Stimulated activated naive CD4-positive, alpha-beta T cell (primary cell): ENCODE measurements around the gene NFE2L1.
"Not testable (repeated sequence)": the region's sequence is repeated elsewhere in the genome, so short reads cannot be mapped to it uniquely, and the experiment has no call there.

Experiments used
- DNase-seq, 6 experiments: peaks; one replicate each; lab custom pipeline; 2025; lab: John Stamatoyannopoulos, UW

NFE2L1 gene

DNA sequence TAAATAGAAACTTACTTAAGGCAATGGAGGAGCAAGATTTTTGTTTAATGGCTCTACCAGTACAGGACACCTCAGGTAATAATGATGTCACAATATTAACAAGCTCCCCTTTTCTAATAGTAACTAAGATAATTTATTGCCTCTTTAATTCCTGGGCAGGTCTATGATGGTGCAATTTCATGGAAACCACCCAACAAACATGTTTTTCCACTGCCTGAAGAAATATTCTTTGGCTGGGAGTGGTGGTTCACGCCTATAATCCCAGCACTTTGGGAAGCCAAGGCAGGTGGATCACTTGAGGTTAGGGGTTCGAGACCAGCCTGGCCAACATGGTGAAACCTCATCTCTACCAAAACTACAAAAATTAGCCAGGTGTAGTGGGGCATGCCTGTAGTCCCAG lies 19.6 kb downstream of the NFE2L1 start:
- not testable (repeated sequence) for DNase-seq

DNA sequence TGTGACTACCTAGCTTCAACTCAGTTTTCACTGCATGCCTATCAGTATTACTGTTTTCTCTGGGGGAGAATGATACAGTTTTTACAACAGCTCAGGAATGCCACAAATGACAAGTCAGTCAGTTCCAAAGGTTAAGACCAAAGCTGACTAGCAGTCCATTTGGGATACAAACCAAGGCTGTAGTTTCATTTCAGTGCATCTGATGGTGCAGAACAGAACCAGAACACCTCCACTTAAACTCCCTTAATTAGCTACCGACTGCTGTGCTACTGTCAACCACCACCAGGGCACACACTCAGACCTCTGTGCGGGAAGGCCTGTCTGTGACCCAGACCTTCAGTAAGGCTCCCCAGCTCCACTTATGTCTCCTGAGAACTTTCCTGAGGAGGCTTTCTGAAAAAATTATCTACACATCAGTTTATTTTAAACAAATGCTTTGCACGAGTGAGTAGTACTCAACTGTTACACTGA lies 20.4 kb downstream of the NFE2L1 start:
- DNase-seq = no peak

DNA sequence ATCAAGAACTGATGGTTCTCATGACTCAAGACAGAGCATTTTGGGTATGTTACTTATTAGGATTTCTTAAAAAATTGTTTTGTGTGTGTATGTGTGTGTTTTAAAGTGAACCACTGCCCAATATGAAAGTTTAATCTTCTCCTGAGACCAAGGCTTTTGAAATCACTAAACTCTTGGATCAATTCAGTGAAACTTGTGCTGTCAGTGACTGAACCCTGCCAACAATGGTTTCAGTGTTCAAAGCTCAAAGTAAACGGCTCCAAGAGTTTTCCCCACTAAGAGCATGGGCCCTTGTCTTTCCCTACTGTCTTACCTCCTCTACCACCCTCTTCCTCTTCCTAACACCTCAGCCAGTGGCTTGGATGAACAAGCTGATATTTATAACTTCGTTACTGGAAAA lies 22.0 kb downstream of the NFE2L1 start:
- DNase-seq = no peak

DNA sequence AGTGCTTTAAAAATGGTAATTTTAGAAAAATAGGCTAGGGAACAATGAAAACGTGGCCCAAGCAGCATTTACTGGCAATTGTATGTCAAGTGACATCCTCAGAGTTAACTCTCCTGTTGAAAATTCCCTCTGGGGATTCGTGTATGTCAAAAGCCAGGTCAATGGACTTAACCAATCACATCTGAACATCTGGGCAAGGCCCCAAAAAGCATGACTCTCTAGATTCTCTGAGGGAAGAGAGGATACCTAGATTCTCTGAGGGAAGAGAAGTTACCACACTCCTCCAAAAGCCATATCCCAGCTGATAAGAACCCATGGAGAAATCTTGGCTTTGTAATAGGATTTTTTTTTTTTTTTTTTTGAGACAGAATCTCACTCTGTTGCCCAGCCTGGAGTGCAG lies 23.5 kb downstream of the NFE2L1 start:
- no peak for DNase-seq

DNA sequence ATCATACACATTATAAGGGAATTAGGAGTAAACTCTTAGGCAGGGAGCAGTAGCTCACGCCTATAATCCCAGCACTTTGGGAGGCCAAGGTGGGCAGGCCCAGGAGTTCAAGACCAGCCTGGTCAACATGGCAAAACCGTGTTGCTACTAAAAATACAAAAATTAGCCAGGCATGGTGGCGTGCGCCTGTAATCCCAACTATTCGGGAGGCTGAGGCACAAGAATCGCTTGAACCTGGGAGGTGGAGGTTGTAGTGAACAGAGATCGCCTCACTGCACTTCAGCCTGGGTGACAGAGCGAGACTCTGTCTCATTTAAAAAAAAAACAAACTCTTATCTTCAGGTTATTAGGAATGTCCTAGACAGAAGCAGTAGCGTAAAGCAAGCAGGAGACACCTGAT lies 24.7 kb downstream of the NFE2L1 start:
- not testable (repeated sequence) for DNase-seq

DNA sequence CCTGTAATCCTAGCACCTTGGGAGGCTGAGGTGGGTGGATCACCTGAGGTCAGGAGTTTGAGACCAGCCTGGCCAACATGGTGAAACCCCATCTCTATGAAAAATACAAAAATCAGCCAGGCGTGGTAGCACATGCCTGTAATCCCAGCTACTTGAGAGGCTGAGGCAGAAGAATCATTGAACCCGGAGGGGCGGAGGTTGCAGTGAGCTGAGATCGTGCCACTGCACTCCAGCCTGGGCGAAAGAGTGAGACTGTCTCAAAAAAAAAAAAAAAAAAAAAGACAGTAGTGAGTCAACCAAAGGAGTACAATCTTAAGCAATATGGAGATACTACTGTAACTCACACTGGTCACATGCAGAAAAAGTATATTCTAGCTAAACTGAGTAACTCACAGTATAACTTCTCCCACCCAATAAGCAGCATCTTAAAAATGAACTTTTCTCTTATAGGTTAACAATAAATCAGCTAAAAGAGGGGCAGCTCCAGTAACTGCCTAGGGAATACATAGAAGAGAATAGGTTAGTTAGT lies 25.5 kb downstream of the NFE2L1 start:
- not testable (repeated sequence) for DNase-seq

DNA sequence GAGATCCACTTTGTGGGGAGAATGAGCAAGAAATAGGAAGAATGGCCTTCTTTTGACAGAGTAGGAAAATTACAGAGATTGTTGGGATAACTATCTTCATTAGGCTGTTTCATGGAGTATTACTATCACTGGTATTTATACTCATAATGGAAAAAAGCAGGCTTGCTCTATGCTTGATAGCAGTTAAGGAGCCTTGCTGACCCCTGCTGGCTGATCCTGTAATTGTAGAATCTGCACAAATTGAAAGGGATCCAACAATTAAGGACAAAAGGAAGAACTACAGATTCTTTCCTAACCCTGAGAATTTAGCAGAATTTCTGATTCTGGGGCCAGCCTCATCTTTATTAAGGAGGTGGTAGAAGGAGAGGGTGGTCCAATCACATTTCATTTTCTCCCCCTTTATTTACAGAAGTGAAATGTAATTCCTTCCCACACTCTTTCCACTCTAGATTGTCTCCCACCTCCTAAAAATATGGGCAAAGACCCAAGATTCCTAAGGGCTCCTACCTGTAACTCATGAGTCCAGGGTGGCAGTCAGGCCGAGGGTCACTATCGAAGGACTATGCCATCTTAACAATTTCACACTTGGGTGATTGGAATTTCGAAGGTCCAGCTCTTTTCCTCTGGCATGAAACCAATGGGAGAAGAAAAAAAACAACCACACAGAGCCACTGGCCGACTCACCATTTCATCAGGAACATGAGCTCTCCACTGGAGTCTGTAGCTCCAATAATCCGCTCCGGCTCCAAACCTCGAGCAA lies 26.3 kb downstream of the NFE2L1 start:
- DNase-seq = peak; percentile 34 to 77 (median 66)

DNA sequence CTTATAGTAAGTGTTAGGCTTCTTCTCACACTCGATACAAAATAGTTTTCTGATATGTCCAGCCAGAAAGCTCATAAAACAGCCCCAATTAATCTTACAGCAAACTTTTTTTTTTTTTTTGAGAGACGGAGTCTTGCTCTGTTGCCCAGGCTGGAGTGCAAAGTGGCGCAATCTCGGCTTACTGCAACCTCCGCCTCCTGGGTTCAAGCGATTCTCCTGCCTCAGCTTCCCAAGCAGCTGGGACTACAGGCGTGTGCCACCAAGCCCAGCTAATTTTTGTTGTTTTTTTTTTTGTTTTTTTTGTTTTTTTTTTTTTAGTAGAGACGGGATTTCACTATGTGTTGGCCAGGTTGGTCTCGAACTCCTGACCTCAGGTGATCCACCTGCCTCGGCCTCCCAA lies 29.0 kb downstream of the NFE2L1 start:
- not testable (repeated sequence) for DNase-seq

DNA sequence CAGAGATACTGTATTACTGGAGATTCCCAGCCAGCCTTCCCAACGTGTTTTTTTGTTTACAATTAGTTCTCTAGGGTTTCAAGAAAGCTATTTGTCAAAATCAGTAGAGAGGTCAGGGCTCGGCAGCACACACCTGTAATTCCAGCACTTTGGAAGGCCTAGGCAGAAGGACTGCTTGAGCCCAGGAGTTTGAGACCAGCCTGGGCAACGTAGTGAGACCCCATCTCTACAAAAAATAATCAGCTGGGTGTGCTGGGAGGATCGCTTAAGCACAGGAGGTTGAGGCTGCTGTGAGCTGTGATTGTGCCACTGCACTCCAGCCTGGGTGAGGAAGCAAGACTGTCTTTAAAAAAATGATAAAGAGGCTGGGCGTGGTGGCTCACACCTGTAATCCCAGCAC lies 33.7 kb downstream of the NFE2L1 start:
- DNase-seq = no peak

DNA sequence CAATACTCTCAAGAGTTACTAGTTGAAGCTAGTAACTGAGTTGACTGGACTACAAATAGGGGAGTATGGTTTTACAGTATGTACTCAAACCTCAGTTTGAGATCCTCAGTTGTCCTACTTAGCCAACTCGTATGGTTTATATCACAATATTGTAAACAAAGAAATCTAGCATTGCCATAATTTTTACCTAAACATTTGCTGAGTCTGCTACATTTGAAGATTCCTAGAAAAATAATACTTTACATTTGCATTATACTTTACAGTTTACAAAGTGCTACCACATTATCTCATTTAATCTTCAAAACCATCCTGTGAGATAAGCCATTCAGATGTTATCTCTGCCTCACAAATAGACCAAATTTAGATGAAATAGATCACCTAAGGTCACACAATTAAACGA lies 36.8 kb downstream of the NFE2L1 start:
- no peak for DNase-seq

DNA sequence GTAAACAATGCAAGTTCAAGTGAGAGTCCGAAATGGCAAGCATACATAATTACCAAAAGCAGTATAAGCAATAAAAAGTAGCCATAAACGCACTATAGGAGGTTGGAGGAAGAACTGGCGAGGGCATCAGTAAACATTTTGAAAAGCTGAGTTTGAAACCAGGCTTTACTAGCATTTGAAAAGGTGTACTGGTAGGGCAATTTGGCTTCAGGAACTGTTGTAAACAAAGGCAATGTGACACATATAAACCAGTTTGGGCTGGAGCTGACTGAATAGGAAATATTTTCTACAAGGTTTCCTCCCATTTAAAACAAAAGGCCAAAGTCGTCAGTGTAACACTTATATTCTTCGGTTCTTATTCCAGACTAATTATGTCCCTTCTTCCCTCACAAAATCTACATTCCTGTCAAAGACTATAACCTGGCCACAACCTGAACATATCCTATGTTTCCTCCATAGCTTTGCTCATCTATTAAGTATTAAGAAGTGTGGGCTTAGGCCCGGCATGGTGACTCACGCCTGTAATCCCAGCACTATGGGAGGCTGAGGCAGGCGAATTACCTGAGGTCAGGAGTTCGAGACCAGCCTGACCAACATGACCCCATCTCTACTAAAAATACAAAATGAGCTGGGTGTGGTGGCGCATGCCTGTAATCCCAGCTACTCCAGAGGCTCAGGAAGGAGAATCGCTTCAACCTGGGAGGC lies 45.3 kb downstream of the NFE2L1 start:
- DNase-seq = no peak

DNA sequence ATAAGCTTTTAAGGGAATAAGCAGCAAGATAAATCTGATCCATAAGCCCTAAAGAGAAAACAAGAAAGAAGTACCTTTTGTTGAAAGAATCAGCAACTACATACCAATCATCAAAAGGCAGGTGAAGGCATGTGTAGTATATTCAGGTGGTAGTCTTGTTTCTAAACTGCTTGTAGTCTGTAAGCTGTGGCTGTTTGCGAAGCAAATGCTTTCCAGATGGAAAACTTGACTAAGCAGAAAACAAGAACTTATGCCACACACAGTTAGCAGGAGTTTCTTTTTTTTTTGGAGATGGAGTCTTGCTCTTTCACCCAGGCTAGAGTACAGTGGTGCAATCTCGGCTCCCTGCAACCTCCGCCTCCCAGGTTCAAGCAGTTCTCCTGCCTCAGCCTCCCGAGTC lies 47.5 kb downstream of the NFE2L1 start:
- DNase-seq = no peak

DNA sequence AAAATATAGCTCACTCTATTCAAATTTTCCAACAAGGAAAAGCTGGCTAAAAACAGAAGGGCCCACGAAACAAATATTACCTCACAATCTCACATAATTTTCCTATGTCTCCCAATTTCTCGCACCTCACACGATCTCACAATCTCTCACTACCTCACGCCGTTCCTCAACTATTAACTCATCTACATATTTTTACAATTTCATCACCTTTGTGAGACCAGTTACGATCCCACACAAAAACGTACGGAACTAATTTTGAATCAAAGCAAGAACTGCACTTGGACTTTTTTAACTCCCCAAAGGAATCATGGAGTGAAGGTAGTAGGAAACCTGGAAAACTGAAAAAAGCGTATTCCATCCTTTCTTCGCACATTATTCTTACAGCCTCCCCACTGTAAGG lies 52.0 kb downstream of the NFE2L1 start:
- DNase-seq = no peak

DNA sequence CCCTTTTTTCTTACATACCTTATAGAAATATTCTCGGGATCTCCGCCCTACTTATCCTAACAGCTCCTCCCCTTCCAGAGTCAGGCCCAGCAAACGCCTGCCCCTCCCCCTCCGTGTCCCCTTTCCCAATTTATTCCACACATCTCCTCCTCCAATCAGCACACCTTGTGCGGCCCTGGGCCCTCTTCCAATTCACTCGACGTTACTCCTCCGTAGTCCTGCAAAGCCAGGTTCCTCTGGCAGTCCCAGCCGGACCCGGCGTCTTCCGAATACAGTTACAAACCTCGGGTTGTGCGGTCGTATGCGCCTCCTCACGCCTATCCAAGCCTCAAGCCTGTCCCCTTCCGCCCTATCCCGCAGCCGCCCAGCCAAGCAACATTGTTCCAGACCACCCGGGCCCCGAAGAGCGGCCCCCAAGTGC lies 52.4 kb downstream of the NFE2L1 start:
- DNase-seq = no peak

DNA sequence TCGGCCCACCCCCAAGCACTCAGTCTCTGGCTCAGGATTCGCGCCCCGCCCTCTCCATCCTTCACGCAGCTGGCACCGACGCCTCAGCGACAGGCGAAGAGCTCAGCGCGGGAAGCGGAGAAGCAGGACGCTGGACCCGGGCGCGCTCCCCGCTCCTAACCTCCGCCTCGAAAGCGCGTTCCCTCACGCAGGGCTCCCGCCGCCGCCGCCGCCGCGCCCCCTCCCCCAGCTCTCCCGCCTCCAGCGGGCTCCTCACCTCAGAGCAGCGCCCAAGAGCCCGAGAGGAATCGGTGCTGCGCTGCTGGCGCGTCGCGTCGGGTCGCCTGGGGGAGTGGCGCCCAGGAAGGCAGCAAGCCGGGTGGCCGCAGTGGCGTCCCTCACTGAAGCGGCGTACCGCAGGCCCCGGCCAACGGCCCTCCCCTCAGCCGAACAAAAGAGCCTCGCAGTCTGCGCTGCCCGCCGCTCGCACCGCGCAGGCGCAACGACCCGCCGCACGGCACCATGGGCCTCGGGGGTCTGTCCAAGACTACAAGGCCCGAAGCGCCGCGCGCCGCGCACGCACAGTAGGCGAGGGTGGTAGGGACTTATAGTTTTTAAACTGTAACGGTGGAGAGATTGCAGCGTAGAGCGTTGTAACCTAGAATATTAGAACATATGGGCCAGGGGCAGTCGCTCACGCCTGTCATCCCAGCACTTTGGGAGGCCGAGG lies 53.0 kb downstream of the NFE2L1 start, which contains the start of gene CBX1:
TSS of gene CBX1 (minus strand) at position 467 of the 709 bp plus-strand sequence. CDS start 24,474 bp downstream, outside the sequence.
- peak; percentile 84 to 93 (median 88) for DNase-seq

DNA sequence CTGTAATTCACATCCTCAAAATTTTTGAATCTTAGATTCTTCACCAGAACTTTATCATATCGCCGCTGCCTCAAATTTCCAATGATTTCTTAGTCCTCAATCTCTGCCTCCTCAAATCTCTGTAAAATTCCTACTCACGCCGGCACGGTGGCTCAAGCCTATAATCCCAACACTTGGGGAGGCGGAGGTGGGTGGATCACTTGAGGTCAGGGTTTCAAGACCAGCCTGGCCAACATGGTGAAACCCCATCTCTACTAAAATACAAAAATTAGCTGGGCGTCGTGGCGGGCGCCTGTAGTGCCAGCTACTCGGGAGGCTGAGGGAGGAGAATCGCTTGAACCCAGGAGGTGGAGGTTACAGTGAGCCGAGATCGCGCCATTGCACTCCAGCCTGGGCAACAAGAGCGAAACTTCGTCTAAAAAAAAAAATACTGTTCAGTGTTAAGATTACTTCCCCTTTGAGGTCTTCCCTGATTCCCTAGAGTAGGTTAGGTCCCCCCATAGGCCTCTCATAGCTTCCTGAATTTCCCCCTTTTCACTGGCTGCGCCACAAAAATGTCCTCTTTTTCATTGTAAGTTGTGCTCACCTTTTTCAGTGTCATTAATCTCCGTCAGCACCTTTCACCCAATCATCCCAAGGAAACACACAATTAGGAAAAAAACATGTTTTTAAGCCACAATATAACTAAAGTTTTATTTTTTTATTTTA lies 54.0 kb downstream of the NFE2L1 start:
- no peak for DNase-seq

DNA sequence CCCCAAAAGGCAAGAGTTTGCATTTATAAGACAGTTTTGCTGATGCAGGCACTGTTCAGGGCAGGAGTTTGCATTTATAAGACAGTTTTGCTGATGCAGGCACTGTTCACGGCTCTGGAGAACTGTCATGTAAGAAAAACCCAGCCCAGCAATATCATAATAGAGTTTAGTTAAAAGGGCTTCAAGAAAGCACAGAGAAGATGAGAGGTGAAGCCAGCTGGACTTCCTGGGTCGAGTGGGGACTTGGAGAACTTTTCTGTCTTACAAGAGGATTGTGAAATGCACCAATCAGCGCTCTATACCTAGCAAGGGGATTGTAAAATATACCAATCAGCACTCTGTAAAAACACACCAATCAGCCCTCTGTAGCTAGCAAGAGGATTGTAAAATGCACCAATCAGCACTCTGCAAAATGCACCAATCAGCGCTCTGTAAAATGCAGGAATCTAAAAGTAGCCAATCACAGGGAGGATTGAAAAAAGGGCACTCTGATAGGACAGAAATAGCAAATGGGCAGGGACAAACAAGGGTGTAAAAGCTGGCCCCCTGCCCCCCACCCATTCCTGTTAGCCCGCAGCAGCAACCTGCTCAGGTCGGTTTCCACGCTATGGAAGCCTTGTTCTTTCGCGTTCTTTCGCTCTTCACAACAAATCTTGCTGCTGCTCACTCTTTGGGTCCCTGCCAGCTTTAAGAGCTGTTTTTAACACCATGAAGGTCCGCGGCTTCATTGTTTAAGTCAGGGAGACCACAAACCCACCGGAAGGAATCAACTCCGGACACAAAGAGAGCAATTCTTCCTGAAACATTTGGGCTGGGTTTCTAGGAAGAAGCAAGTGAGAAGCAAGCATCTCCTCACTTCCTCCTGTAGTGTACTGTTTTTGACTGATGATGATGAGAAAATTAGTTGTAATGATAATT lies 54.9 kb downstream of the NFE2L1 start:
- DNase-seq = peak in 5 of 6 experiments; percentile 10 to 50 (median 38)

DNA sequence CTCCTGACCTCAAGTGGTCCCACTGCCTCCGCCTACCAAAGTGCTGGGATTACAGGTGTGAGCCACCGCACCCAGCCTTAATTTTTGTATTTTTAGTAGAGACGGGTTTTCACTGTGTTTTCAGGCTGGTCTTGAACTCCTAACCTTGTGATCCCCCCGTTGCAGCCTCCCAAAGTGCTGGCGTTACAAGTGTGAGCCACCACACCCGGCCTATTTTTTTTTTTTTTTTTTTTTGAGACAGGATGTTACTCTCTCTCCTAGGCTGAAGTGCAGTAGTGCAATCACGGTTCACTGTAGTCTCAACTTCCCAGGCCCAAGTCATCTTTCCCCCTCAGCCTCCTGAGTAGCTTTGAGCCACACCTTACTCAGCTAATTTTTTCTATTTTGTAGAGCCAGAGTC lies 56.3 kb downstream of the NFE2L1 start:
- DNase-seq = no peak

DNA sequence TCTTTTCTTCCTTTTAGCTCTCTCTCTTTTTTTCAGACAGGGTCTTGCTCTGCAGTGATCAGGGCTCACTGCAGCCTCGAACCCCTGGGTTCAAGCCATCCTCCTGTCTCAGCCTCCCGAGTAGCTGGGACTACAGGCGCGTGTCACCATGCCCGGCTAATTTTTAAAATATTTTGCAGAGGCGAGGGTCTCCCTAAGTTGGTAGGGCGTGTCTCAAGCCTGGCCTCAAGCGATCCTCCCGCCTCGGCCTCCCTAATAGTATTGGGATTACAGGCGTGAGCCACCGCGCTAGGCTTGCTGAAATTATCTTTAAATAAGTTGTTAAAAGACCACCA lies 58.6 kb downstream of the NFE2L1 start:
- no peak for DNase-seq

DNA sequence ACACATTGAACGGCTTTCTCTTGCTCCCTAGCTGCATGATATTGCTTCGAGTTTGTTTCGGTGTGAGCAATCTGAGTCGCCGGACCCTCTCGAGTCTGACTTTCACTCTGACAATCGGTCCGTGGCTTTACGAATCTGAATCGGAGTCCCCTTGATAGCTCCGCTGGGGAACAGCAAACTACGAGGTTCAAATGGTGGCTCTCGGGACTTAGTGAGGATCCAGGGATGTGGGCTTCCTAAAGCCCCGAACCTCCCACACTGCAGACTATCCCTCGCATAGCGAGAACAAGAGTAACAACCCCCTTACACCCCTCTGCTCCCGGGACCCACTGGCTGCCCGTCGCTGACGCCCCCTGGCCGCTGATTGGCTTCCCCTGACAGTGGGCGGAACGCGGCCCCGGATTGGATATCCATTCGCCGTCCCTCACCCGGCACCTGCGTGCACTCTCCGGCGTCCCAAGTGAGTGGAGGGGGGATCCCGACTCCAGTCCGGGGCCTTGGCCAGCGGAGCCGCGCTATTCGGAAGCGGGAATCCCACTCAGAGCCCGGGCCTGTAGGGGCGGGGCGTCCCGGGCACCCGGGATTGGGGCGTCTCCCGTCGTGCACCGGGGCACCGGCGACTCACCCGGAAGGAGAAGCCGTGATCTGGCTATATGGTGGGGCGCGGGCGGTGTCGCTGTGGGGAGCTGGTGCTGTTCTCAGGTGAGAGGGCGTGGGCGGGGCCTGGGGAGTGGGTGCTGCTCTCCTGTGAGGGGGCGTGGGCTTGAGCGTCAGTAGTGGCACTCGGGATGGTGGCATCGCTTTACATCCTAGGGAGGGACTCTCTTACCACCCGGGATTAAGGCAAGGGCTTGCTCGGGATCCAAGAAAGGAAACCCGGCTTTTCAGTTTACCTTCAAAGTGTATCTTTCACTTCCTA lies 59.2 kb downstream of the NFE2L1 start, which contains the start of gene SNX11:
TSS of gene SNX11 (plus strand) at position 630 of the 919 bp plus-strand sequence. CDS start 4,278 bp downstream, outside the sequence.
- peak; percentile 92 to 99 (median 95) for DNase-seq
